ENCODE measurements around the gene KIAA0319L.
"Not testable (repeated sequence)": the region's sequence is repeated elsewhere in the genome, so short reads cannot be mapped to it uniquely, and the experiment has no call there.

The KIAA0319L gene

DNA sequence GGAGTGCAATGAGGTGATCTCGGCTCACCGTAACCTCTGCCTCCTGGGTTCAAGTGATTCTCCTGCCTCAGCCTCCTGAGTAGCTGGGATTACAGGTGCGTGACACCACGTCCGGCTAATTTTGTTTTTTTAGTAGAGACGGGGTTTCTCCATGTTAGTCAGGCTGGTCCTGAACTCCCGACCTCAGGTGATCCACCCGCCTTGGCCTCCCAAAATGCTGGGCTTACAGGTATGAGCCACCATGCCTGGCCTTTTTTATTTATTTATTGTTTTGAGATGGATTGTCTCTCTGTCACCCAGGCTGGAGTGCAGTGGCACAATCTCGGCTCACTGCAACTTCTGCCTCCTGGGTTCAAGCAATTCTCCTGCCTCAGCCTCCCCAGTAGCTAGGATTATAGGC, 24.4 kb upstream of the KIAA0319L start:
- not testable (repeated sequence) for DNase-seq (ENCODE audit: low read depth in 2 of 2, low spot score in 1 of 2)

DNA sequence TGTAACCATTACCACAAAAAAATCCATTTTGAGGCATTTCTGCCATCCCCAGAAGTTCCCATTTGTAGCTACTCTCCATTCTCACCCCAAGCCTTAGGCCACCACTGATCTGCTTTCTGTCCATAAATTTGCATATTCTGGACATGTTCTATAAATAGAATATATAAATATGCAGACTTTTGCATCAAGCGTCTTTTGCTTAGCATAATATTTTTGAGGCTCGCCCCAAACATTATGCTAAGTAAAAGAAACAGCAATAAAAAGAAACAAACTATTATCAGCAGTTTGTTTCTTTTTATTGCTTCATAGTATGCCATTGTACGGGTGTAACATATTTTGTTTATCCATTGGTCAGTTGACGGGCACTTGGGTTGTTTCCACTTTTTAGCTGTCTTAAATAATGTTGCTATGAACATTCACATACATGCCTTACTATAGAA, 23.8 kb upstream of the KIAA0319L start:
- no peak for DNase-seq (ENCODE audit: low read depth in 2 of 2, low spot score in 1 of 2)

DNA sequence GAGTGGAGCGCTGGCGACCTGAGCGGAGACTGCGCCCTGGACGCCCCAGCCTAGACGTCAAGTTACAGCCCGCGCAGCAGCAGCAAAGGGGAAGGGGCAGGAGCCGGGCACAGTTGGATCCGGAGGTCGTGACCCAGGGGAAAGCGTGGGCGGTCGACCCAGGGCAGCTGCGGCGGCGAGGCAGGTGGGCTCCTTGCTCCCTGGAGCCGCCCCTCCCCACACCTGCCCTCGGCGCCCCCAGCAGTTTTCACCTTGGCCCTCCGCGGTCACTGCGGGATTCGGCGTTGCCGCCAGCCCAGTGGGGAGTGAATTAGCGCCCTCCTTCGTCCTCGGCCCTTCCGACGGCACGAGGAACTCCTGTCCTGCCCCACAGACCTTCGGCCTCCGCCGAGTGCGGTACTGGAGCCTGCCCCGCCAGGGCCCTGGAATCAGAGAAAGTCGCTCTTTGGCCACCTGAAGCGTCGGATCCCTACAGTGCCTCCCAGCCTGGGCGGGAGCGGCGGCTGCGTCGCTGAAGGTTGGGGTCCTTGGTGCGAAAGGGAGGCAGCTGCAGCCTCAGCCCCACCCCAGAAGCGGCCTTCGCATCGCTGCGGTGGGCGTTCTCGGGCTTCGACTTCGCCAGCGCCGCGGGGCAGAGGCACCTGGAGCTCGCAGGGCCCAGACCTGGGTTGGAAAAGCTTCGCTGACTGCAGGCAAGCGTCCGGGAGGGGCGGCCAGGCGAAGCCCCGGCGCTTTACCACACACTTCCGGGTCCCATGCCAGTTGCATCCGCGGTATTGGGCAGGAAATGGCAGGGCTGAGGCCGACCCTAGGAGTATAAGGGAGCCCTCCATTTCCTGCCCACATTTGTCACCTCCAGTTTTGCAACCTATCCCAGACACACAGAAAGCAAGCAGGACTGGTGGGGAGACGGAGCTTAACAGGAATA, 20.1 kb upstream of the KIAA0319L start:
- DNase-seq (ENCODE audit: low read depth in 2 of 2, low spot score in 1 of 2): peak in 1 of 2 donors; percentile 40

DNA sequence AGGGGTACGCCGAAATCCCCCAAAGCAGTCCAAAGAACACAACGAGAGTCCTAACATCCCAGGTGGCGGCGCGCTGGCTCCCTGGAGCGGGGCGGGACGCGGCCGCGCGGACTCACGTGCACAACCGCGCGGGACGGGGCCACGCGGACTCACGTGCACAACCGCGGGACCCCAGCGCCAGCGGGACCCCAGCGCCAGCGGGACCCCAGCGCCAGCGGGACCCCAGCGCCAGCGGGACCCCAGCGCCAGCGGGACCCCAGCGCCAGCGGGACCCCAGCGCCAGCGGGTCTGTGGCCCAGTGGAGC, 19.5 kb upstream of the KIAA0319L start:
- not testable (repeated sequence) for DNase-seq (ENCODE audit: low read depth in 2 of 2, low spot score in 1 of 2)

DNA sequence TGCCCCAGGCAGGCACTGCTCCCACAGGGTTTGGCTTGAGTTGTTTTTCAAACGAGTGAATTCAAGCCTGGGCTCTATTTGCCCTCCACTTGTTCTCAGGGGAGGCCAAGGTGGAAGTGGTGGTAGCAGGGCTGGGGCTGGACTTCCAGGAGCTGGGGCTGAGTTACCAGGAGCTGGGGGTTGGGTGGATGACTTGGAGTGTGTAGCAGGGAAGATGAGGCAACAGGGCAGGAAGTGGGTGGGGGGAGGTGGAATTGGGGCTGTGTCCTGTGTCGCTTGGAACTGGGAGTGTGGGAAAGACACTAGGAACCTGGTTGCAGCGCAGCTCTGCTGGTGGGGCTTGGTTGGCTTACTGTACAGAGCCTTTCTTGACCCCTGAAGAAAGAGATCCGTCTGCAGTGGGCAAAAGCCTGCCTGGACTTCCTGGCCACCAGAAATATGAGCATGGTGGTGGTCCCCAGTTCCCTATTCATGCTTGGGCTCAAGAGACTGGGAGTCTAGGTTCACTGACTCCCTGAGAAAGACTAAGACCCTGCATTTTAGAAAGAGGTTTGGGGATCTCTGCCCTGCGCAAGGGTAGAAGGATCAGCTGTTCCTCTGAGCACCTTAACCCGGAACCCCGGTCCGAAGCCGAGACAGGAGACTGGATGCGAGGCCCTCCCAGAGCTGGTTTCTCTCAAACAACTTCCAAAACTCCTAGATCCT, 19.0 kb upstream of the KIAA0319L start:
- no peak for DNase-seq (ENCODE audit: low read depth in 2 of 2, low spot score in 1 of 2)

DNA sequence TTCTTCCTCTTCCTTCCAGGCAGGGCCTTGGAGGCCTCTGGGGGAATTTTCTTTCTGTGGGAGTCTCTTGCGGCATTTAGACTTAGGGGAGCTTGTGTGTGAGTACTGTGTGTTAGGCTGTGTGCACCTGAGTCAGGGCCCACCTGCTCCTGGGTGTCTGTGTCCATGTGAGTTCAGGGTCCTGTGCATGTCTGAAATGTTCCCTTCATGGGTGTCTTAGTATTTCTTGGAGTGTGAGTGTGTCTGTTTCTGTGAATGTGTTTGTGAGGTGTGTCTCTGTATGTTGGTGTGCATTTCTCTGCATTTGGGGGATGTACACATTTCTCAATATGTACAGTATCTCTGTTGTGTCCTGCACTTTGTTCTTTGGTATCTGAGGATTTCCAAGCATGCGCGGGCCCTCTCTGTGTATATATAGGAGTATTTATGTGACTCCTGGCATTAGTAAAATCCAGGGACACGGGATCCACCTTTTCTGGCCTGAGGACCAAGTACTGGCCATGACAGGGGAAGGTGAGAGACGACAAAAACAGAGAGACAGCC, 18.3 kb upstream of the KIAA0319L start:
- DNase-seq (ENCODE audit: low read depth in 2 of 2, low spot score in 1 of 2): no peak

DNA sequence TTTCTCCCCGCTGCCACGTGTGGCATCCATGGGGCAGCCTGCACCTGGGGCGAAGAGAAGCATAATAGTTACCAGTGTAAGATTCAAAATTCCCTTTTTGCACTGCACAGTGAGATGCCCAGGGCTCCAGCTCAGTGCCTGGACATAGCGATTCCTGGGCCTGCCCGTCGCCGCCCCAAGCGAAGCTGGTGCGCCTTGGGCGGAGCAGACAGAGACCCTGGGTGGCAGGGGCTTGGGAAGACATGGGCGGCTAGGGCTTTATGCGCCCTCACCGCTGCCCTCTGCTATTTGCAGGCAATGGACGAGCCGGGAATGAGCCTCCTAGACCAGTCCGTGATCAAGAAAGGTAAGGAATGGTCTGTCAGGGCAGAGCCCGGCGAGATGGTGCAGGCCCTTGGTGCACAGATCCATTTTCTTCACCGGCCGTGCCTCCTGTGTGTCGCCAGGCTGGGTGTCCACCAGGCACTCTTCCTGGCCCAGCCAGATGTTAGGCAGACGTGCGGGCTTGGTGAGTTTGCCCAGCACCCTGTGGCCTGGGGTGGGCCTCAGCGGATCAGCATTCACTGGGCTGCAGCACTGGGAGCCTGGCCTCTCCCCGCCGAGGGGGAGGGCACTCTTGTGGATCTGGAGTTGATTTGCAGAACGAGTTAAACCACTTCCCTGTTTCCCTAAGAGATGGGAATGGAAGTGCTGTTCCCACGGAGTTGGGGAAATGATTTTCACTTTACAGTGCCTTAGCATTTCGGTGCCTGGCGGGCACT, 17.6 kb upstream of the KIAA0319L start:
- no peak for DNase-seq (ENCODE audit: low read depth in 2 of 2, low spot score in 1 of 2)

DNA sequence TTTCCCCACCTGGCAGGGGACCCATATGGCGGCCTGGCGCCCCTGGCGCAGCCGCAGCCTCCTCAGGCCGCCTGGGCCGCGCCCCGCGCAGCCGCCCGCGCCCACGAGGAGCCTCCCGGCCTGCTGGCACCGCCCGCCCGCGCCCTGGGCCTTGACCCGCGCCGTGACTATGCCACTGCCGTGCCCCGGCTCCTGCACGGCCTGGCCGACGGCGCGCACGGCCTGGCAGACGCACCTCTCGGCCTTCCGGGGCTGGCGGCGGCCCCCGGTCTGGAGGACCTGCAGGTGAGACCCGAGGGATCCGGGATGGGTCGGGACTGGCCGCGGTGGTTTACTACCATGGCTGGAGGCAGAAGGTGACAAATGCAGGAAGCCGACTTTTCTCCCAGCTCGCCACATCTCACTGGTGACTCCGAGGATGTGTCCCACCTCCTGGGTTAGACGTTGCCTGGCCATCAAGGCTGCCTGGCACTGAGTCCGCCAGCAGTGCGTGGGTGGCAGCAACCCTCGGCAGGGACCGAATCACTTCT, 17.0 kb upstream of the KIAA0319L start:
- DNase-seq (ENCODE audit: low read depth in 2 of 2, low spot score in 1 of 2): no peak

DNA sequence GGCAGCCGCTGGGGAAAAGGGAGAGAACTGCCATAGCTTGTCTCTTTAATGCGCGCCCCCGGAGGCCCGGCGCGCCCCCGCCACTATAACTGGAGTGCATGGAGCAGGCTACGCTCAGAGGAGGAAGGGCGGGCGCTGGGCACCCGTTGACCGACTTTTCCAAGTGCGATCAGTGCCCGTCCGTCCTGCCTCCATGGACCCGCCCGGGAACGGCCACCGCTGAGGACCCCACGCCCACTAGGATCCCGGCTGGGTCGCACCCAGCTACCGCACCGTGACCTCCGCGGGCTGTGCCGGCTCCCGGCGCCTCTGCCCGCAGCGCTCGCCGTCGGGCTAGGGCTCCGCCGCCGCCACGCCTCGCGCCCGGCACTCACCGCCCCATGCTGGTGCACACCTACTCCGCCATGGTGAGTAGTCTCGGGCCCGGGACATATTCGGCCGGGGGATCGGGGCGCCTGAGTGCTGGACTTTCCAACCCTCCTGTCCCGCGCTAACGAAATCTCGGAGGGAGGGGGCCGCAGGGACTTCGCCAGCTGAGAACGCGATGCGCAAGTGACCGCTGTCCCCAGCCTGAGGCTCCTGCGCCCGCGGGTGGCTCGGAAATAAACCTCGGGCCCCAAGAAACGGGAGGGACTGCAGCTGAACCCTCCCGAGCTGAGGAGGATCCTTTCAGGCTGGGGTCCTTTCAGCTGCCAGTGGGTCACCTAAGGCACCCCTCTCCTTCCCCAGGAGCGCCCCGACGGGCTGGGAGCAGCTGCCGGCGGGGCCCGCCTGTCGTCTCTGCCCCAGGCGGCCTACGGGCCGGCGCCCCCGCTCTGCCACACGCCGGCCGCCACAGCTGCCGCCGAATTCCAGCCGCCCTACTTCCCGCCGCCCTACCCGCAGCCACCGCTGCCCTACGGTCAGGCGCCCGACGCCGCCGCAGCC, 16.3 kb upstream of the KIAA0319L start, which contains the start of gene TFAP2E:
TSS of gene TFAP2E (plus strand) at position 117 of the 927 bp plus-strand sequence. CDS start at position 381, 264 bp downstream.
- DNase-seq (ENCODE audit: low read depth in 2 of 2, low spot score in 1 of 2): no peak

DNA sequence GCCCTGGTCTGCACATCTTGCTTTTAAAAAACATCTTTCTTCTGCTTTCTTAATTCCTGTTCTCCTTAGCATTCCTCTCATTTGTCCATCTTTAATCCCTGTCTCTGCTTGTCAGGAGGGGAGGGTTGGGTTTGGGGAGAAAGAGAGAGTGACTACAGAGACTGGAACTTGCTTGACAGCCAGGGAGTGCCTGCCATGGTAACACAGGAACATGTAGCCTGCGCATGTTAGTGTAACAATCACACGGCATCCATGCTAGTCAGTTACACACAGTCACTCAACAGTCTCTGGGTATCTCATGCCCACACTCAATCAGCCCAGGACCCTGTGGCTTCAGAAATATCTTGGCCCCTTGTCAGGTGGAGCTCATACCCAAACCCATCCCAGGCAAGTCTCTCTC, 15.1 kb upstream of the KIAA0319L start:
- no peak for DNase-seq (ENCODE audit: low read depth in 2 of 2, low spot score in 1 of 2)

DNA sequence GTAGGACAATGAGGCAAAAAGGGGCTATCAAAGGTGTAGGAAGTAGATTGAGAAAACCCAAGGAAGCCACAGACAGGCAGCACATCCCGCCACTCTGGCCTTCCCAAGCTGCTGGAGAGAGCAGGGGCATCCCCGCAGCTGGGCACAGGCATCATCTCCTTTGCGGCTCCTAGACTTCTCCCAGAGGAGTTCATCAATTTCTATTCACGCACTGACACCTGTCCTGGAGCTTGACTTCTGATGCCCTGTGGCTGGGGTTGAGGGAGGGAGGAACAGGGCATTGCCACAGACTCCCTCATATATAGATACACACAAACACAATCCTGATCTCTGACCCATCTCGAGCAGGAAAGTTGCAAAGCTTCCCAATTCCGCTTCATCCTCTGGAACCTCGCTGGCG, 14.1 kb upstream of the KIAA0319L start:
- no peak for DNase-seq (ENCODE audit: low read depth in 2 of 2, low spot score in 1 of 2)

DNA sequence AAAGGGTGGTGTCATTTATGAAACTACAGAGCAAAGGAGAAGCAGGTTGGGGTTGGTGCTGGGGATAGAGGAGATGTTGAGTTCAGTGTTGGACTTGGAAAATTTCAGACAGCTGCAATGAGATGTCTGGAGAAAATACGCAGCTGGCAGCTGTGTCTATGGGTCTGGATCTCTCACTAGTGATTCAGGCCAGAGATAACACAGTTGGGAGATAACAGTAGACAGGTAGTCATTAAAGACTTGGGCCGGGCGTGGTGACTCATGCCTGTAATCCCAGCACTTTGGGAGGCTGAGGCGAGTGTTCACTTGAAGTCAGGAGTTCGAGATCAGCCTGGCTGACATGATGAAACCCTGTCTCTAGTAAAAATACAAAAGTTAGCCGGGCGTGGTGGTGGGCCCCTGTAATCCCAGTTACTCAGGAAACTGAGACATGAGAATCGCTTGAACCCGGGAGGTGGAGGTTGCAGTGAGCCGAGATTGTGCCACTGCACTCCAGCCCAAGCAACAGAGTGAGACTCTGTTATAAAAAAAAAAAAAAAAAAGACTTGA, 13.5 kb upstream of the KIAA0319L start:
- no peak for DNase-seq (ENCODE audit: low read depth in 2 of 2, low spot score in 1 of 2)

DNA sequence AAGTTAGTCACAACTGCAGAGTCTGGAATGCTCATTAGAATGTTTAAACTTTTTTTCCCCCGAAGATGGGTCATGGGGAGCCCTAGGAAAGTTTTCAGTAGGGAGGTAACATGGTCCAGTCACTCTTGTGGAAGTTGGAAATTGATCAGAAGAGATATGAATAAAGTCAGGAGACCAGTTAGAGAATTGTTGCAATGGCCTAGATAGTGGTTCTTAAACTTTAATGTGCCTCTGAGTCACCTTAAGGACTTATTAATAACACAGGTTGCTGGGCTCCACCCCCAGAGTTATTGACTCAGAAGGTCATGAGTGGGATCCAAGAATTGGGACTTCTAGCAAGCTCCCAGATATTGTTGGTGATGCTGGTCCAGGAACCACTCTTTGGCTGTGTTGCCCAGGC, 12.7 kb upstream of the KIAA0319L start:
- DNase-seq (ENCODE audit: low read depth in 2 of 2, low spot score in 1 of 2): no peak

DNA sequence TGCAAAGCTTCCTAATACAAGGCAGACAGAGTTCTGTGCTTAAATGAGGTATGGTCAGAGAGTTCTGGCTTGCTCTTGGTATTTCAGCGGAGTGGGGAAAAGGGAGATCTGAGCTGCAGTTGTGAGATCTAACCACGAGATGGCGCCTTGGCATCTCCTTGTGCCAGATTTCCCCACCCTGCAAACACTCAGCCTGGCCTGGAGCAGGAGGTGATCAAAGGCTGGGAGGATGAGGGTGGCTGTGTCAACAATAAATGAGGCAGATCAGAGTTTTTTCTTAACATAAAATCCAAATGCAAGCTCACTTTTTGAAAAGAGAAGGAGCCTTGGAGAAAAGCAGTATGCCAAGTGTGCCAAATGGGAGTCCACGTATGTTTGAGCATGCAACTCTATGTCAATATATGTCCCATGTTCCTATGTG, 11.8 kb upstream of the KIAA0319L start:
- DNase-seq (ENCODE audit: low read depth in 2 of 2, low spot score in 1 of 2): peak; percentile 38 to 43

DNA sequence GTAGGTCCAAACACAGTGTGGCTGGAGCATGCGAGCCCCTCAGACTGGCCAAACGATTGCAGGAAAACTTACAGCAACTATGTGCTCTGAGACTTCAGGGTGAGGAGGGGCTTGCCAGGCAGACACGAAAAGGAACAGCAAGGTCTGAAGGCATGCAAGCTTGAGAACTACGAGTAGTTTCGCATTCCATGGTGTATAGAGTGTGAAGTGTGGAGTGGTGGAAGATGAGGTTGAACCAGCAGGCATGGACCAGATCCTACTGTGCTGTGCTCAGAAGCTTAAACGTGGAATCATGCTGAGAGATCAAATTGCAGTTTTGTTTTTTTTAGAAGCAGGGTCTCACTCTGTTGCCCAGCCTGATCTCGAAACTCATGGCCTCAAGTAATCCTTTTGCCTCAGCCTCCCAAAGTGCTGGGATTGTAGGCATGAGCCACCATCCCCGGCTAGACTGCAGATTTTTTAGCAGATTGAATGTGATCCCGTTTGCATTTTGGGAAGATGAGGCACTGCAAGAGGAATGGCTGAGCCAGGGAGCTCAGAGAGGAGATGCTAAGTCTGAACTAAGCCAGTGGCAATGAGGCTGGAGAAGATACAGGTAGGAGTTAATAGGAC, 10.8 kb upstream of the KIAA0319L start:
- no peak for DNase-seq (ENCODE audit: low read depth in 2 of 2, low spot score in 1 of 2)

DNA sequence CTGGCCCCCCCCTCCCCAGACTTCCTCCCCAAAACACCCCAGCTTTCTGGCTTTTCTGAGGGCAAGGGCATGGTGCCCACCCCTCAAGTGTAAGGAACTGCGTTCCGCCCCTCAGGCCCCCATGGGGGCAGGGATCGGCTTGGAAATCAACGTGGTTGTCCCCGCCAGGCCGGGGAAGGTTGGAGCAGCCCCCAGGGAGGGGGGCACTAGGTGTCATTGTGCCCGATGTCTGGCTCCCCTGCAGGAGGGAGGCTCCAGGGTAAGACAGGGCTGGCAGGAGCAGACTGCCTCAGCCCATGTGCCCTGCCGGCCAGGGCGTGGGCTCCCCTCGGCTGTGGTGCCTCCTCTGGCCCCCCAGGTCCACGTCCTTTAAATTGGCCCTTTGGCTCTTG, 8.5 kb upstream of the KIAA0319L start:
- no peak for DNase-seq (ENCODE audit: low read depth in 2 of 2, low spot score in 1 of 2)

DNA sequence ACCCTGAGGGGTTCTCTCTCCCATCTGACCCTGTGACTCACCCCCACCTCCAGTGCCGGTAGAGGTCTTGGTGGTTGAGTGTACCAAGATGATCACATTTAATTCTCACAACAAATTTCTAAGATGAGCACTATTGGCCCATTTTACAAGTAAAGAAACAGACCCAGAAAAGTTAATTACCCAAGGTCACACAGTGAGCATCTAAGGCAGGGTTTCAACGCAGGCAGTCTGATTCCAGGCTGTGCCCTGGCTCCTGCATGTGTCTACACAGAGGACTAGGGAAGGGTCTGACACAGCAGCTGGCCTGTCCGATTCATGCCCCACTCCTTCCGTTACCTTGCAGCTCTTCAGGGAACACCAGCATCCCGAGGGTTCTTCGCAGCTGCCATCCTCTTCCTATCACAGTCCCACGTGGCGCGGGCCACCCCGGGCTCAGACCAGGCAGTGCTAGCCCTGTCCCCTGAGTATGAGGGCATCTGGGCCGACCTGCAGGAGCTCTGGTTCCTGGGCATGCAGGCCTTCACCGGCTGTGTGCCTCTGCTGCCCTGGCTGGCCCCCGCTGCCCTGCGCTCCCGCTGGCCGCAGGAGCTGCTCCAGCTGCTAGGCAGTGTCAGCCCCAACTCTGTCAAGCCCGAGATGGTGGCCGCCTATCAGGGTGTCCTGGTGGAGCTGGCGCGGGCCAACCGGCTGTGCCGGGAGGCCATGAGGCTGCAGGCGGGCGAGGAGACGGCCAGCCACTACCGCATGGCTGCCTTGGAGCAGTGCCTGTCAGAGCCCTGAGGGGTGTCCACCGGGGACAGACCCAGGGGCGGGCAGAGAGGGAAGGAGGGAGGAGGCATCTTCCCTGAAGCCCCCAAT, 7.9 kb upstream of the KIAA0319L start:
- DNase-seq (ENCODE audit: low read depth in 2 of 2, low spot score in 1 of 2): no peak

Measured in stimulated activated CD8-positive, alpha-beta memory T cell treated with anti-CD3 and anti-CD28 coated beads, Interleukin-4, amount 100 ng/mL, for 1 hour (primary cell).